Coronary artery (tissue), 2 donors: ENCODE measurements around the gene PCYOX1L.

Experiments used
- DNase-seq: peaks from one replicate; pipeline ENCODE4 v3.0.0-alpha.2; 2017; ENCODE audit warnings: low spot score
- H3K27ac ChIP-seq, 2 donors: fragments of 200-600 bp; sonication (generic); one replicate each; pipeline ENCODE4 v1.5.1; 2016 to 2019
- H3K4me3 ChIP-seq: fragments of 200-600 bp; sonication (generic); 2 replicates; pipeline ENCODE4 v1.5.1; 2016; ENCODE audit warnings: mild to moderate bottlenecking, moderate library complexity
- CTCF ChIP-seq: fragments of 200-600 bp; sonication (generic); IDR thresholded peaks from one replicate; pipeline ENCODE4 v1.5.1; 2019; ENCODE audit warnings: antibody characterized with exemption

The PCYOX1L gene

GRCh38 chr5:149367249-149367971, 9.6 kb downstream of the PCYOX1L start:
- peak; percentile 74 for TF ChIP-seq CTCF
- peak; percentile 80 for DNase-seq
- Histone ChIP-seq H3K4me3 (no peak overlapping the region), H3K27ac (peak overlapping the region in 1 of 2 donors; percentile 68)

- DNase-seq = peak; percentile 71
- TF ChIP-seq CTCF = no peak
- peak overlapping the region in 1 of 2 donors; percentile 68 for H3K27ac ChIP-seq
- H3K4me3 ChIP-seq = no peak overlapping the region
Observed at GRCh38 chr5:149367972-149368645, 10.3 kb downstream of the PCYOX1L start.

- TF ChIP-seq CTCF = no peak
- peak; percentile 62 for DNase-seq
- H3K27ac ChIP-seq = peak overlapping the region; percentile 63 to 86
- H3K4me3 ChIP-seq = no peak overlapping the region
Observed at GRCh38 chr5:149370878-149371277, 13.0 kb downstream of the PCYOX1L start.

- DNase-seq = peak; percentile 76
- H3K27ac ChIP-seq = peak overlapping the region; percentile 63 to 86
- TF ChIP-seq CTCF = peak; percentile 42
- H3K4me3 ChIP-seq = no peak overlapping the region
Observed at GRCh38 chr5:149371296-149371962, 13.6 kb downstream of the PCYOX1L start.

GRCh38 chr5:149372076-149372795, 14.4 kb downstream of the PCYOX1L start:
- Histone ChIP-seq H3K27ac (peak overlapping the region; percentile 63 to 86), H3K4me3 (no peak overlapping the region)
- TF ChIP-seq CTCF = no peak
- peak; percentile 68 for DNase-seq

- DNase-seq = peak; percentile 52
- Histone ChIP-seq H3K4me3 (no peak overlapping the region), H3K27ac (peak overlapping the region; percentile 63 to 86)
- TF ChIP-seq CTCF = no peak
Observed at GRCh38 chr5:149372932-149373331, 15.1 kb downstream of the PCYOX1L start.
